Stimulated activated CD4-positive, alpha-beta T cell treated with anti-CD3 and anti-CD28 coated beads, Interleukin-1b, Interleukin-23, amount 100 ng/mL, for 24 hours (primary cell): ENCODE results near the gene TMEM40.
"Not testable (repeated sequence)": the region's sequence is repeated elsewhere in the genome, so short reads cannot be mapped to it uniquely, and the experiment has no call there.

Source experiments
- DNase-seq, 4 experiments: peaks; one replicate each; pipeline ENCODE4 v3.0.0-alpha.2; 2020; ENCODE audit warnings: low read depth in 4 of 4, low spot score in 1 of 4

Gene TMEM40

GRCh38 chr3:12719984-12720898 lies 38.8 kb downstream of the TMEM40 start:
- peak; percentile 26 to 54 (median 38) for DNase-seq

DNA sequence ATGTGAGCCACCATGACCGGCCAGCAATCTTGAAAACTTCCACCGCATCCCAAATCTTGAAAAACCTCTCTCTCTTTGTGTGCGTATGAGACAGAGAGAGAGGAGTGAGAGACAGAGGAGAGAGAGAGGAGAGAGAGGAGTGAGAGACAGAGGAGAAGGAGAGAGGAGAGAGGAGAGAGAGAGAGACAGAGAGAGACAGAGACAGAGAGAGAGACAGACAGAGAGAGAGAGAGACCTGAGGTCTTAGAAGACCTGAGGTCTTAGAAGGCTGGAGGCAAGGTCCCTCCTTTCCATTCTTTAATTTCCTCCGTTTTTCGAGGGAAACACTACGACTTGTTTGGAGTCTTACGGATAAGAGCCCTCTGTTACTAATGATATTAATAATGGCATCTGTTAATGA lies 39.5 kb downstream of the TMEM40 start:
- DNase-seq = no peak

- DNase-seq = no peak
These were observed 42.4 kb downstream of the TMEM40 start for GRCh38 chr3:12716605-12717151.

DNA sequence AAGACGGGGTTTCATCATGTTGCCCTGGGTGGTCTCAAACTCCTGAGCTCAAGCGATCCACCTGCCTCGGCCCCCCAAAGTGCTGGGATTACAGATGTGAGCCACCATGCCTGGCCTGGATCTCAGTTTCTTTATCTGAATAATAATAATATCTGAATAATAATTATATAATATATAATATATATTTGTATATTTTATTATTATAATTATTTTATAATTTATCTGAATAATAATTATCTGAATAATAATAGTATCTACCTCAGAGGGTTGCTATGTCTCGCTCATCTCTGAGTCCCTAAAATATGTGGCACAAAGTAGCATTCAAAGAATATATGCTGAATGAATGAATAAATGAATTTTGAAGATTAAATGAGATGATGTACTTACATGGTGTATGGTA lies 44.8 kb downstream of the TMEM40 start:
- no peak for DNase-seq

- no peak for DNase-seq
These were observed 49.0 kb downstream of the TMEM40 start for GRCh38 chr3:12710062-12710461.

DNA sequence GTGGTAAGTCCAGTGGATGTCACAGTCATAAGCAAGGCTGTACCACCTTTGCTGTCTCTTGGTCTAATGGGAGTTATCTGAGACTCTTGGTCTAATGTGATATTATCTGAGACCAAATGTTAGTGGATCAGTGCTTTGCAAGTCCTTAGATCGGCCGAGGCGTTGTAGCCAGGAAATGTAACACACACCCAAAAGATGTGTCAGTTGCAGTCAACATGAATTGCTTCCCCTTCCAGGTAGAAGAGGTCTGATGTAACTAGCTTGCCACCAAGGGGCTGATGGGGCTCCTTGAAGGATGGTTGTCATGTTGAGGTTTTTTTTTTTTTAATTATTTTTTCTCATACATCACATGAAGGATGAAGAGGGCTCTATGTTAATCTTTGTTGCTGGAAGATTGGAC lies 49.7 kb downstream of the TMEM40 start:
- DNase-seq = no peak

DNA sequence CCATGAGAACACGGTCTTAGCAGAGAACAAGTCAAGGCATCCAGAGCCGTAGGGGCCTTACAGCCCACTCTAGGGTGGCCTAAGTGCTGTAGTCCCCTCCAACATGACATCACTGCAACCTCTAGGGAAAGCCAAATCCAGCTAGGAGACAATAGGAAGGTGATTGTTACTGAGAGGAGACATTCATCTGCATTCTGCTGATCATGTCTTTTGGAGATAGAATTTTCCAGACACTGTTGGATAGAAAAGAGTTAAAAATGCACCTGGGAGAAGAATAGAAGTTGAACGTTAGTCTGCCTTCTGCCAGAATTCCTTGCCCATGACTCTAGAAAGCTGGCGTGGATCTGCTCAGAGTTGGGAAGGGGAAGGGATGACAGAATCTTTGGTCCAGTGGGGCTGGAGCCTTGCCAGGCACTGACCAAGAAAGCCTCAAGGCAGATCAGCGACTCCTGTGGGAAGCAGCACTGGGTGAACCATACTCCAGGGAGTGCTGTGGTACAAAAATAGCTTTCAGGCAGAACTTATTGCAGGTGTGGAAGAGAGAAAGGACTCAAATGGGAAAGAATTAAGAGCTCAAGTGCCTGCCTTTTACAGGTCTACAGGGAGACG lies 50.4 kb downstream of the TMEM40 start:
- DNase-seq = no peak

GRCh38 chr3:12707449-12707848 lies 51.6 kb downstream of the TMEM40 start:
- DNase-seq = no peak

DNA sequence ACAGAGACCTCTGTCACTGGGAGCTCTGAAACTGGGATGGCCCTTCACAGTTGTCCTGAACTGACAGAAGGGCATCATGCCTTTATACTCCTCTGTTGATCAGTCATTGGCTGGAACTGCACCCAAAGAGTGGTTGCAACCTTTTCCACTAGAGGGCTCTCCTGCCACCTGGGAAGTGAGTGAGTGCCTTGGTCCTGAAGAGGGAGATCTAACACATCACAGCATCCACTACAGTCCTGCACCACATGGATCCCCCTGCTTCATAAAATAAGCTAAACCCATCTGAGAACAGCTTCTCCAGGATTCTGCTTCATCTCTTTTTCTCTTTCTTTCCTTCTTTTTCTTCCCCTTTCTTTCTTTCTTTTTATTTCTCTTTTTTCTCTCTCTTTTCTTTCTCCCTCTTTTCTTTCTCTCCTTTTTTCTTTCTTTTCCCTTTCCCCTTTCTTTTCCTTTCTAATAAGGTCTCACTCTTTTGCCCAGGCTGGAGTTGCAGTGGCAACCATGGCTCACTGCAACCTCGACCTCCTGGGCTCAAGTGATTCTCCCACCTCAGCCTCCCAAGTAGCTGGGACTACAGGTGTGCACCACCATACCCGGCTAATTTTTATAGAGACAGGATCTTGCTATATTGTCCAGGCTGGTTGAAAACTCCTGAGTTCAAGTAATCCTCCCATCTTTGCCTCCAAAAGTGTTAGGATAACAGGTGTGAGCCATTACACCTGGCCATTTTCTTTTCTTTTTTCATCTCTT lies 52.4 kb downstream of the TMEM40 start:
- DNase-seq = peak; percentile 3 to 34 (median 11)

- DNase-seq = no peak
These were observed 53.1 kb downstream of the TMEM40 start for GRCh38 chr3:12705981-12706380.

DNA sequence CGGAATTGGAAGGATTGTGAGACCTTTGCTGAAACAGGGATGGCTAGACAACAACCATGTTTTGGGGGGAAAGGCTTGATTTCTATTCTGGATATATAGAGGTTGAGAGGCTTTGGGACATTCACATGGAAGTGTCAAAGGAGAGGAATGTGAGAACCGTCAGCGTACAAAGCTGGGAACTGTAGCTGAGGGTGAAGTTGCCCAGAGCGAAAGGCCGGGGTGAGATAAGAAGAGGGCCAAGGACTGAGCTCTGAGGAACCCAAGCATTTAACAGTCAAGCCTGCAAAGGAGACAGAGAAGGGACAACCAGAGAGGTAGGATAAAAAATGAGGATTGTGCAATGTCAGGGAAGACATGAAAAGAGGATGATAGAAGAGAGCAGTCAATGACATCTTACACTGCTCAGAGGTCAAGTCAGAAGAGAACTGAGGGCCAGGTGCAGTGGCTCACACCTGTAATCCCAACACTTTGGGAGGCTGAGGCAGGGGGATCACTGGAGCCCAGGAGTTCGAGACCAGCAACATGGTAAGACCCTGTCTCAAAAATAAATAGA lies 53.6 kb downstream of the TMEM40 start:
- no peak for DNase-seq

DNA sequence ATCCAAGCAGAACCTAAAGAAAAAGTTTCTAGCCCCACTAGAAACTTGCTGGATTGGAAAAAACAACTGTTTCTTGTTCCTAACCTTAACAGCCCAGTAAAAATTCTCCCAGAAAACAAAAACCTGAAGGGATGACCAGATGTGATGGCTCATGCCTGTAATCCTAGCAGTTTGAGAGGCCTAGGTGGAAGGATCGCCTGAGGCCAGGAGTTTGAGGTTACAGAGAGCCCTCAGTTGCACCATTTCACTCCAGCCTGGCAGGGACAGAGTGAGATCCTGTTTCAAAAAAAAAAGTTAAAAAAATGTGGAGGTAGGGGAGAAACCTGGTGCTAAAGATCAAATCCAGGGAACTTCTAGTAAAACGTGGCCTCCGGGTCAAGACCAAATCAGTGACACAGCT lies 56.6 kb downstream of the TMEM40 start:
- no peak for DNase-seq

DNA sequence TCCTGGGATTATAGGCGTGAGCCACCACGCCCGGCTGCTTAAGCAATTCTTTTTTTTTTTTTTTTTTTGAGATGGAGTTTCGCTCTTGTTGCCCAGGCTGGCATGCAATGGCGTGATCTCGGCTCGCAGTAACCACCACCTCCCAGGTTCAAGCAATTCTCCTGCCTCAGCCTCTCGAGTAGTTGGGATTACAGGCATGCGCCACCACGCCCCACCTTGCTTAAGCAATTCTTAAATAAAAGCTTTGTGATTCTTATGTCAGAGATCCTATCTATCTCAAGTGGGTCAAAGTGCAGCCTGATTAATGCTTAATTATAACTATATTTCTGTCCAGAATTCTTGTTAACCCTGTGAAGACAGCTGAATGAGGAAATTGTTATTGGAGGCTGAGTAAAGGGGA lies 57.5 kb downstream of the TMEM40 start:
- not testable (repeated sequence) for DNase-seq

DNA sequence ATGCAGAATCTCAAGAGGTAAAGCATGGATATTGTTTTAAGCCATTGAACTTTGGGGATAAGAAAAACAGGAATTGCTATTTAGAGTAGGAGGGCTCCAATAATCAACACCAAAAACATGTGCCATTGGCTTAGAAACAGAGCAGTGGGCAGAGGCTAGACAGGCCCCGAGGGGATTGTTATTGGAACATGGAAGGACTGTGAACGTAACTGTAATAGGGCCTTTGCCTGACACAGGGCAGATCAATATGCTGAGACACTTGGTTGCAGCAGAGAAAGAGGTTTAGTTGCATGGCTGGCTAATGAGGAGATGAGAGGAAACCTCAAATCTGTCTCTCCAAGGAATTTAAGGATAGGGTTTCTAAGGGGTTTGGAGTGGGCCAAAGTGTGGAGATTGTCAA lies 58.3 kb downstream of the TMEM40 start:
- DNase-seq = no peak

DNA sequence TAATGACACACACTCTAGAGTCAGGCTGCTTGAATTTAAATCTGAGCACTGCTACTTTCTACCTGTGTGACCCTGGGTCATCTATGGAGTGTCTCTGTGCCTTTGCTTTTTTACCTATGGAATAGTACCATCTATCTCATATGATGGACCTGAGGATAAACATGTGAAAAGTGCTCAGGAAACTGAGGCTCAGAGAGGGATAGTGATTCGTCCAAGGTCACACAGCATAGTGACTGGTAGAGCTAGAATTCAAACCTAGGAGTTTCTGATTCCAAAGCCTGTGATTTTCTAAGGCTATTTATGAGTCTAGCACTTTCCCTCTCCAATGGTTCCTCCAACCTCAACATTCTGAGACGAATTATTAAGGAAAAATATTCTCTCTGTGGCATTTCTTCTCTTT lies 63.1 kb downstream of the TMEM40 start:
- DNase-seq = no peak

GRCh38 chr3:12695112-12695511 lies 63.9 kb downstream of the TMEM40 start:
- DNase-seq = no peak

- DNase-seq = no peak
These were observed 66.6 kb downstream of the TMEM40 start for GRCh38 chr3:12692444-12692843.

DNA sequence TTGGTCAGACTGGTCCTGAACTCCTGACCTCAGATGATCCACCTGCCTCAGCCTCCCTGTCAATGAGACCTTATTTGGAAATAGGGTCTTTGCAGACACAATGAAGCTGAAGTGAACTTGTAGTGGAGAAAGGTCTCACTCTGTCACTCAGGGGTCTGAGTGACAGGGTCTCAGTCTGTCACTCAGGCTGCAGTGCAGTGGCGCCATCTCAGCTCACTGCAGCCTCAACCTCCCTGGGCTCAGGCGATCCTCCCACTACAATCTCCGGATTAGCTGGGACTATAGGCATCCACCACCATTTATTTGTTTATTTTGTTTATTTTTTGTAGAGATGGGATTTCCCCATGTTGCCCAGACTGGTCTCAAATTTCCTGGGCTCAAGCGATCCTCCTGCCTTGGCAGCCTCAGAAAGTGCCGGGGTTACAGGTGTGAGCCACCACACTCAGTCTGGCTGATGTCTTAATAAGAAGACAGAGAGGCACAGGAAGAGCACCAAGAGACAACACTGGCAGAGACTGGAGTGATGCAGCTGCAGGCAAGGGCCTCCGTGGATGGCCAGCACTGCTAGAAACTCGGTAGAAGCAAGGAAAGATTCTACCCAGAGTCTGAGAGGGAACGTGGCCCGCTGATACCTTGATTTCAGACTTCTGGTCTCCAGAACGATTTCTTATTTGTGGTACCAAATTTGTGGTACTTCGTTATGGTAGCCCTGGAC lies 68.9 kb downstream of the TMEM40 start:
- DNase-seq = no peak

DNA sequence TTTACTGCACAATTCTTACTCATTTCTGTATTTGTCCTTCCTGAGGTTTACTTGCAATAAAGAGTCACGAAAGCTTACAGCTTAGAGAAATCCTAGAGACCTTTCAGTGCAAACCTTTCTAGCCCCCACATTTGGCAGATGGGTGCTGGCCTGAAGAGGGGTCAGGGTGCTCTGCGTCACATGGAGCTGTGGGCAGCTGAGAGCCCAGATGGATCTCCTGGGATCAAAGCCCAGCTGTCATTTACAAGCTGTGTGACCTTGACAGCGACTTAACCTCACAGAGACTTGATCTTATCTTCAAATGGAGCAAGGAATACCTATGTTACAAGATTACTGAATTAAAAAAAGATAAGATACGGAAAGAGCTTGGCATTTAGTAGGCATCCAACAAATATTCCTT lies 71.1 kb downstream of the TMEM40 start:
- DNase-seq = no peak

DNA sequence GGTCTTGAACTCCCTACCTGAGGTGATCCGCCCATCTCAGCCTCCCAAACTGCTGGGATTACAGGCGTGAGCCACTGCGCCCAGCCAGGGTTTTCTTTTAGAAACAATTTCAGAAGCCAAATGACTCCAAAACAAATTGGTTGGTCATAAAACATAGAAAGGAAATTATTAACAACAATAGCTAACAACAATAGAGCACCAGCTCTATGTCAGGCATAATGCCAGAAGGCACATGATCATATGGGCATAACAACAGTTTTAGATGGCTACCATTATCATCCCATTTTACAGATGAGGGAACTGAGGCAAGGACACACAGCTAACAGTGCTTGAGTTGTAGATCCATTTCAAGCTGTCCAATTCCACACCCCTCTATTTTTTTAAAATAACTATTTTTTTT lies 73.0 kb downstream of the TMEM40 start:
- no peak for DNase-seq
